ENCODE data around the gene NCAPH2. TPM values are rescaled to one million over a fixed set of nuclear protein-coding genes. Genes with fewer than 3 reads are reported as not detected.

The NCAPH2 gene
- total RNA-seq, 1 donor from 2014 or later: 40.9 TPM

GRCh38 chr22:50548040-50548920, 40.3 kb downstream of the NCAPH2 start:
- Mint-ChIP-seq H3K36me3 (ENCODE audit: low read depth, unreplicated experiment) (no peaks in the 10 kb centered on the region), H3K4me1 (ENCODE audit: unreplicated experiment) (peaks cover 5% of the 10 kb centered on the region), H3K4me3 (ENCODE audit: unreplicated experiment) (no peak overlapping the region), H3K9me3 (ENCODE audit: unreplicated experiment) (no peaks in the 10 kb centered on the region), H3K27me3 (ENCODE audit: unreplicated experiment) (peaks cover 6% of the 10 kb centered on the region), H3K27ac (ENCODE audit: unreplicated experiment) (no peak overlapping the region)
- TF ChIP-seq CTCF (IDR thresholded peaks at IDR 0.05; ENCODE audit: unreplicated experiment): no peak
- no peak for DNase-seq (ENCODE audit: low spot score)

- Mint-ChIP-seq H3K4me3 (ENCODE audit: unreplicated experiment) (no peak overlapping the region), H3K27me3 (ENCODE audit: unreplicated experiment) (peaks cover 6% of the 10 kb centered on the region), H3K9me3 (ENCODE audit: unreplicated experiment) (no peaks in the 10 kb centered on the region), H3K36me3 (ENCODE audit: low read depth, unreplicated experiment) (no peaks in the 10 kb centered on the region), H3K27ac (ENCODE audit: unreplicated experiment) (no peak overlapping the region), H3K4me1 (ENCODE audit: unreplicated experiment) (peaks cover 5% of the 10 kb centered on the region)
- no peak for TF ChIP-seq CTCF (IDR thresholded peaks at IDR 0.05; ENCODE audit: unreplicated experiment)
- DNase-seq (ENCODE audit: low spot score): no peak
These were observed 41.1 kb downstream of the NCAPH2 start for GRCh38 chr22:50548921-50549790.

- no peak for TF ChIP-seq CTCF (IDR thresholded peaks at IDR 0.05; ENCODE audit: unreplicated experiment)
- no peak for DNase-seq (ENCODE audit: low spot score)
- no peaks in the 10 kb centered on the region for H3K36me3 Mint-ChIP-seq (ENCODE audit: low read depth, unreplicated experiment)
These were observed 42.4 kb downstream of the NCAPH2 start for GRCh38 chr22:50550395-50550794.

GRCh38 chr22:50551160-50551752, 43.2 kb downstream of the NCAPH2 start:
- Mint-ChIP-seq H3K4me1 (ENCODE audit: unreplicated experiment) (peaks cover 5% of the 10 kb centered on the region), H3K9me3 (ENCODE audit: unreplicated experiment) (no peaks in the 10 kb centered on the region), H3K36me3 (ENCODE audit: low read depth, unreplicated experiment) (no peaks in the 10 kb centered on the region), H3K4me3 (ENCODE audit: unreplicated experiment) (no peak overlapping the region), H3K27me3 (ENCODE audit: unreplicated experiment) (peaks cover 6% of the 10 kb centered on the region), H3K27ac (ENCODE audit: unreplicated experiment) (no peak overlapping the region)
- no peak for DNase-seq (ENCODE audit: low spot score)
- TF ChIP-seq CTCF (IDR thresholded peaks at IDR 0.05; ENCODE audit: unreplicated experiment): no peak

More at GRCh38 chr22:50550395-50550794, 42.4 kb downstream of the NCAPH2 start:
- Mint-ChIP-seq H3K4me3 (ENCODE audit: unreplicated experiment) (no peak overlapping the region), H3K27me3 (ENCODE audit: unreplicated experiment) (peaks cover 6% of the 10 kb centered on the region), H3K27ac (ENCODE audit: unreplicated experiment) (no peak overlapping the region), H3K4me1 (ENCODE audit: unreplicated experiment) (peaks cover 5% of the 10 kb centered on the region), H3K9me3 (ENCODE audit: unreplicated experiment) (no peaks in the 10 kb centered on the region)

All from endothelial cell (in vitro differentiated cells).